A549 treated with Hydrocortisone at 1 μM for 4 hours (cell line): ENCODE results near the gene IL2. TPM values are rescaled to one million over a fixed set of nuclear protein-coding genes. Genes with fewer than 3 reads are reported as not detected.

ENCODE experiments used
- total RNA-seq: library from RNA; stranded (reverse); fragments of 200-300 nt; extraction: Qiagen RNA extraction; gene quantifications from 5 replicates; pipeline ENCODE4 v1.2.3, GENCODE V29; 2022

Gene IL2
- total RNA-seq, result not detected in 5 replicates

GRCh38 chr4:122456231-122457116 is at the start of gene IL2:
TSS of gene IL2 (minus strand) at chr4:122456725. CDS start at chr4:122456440, 285 bp downstream.

Other genes with a start within 250 kb of the IL2 start
- not detected in 5 replicates for gene ADAD1, start 77.7 kb downstream of the IL2 start, total RNA-seq
- not detected in 5 replicates for gene IL21, start 164.3 kb upstream of the IL2 start, total RNA-seq